HCT116 (cell line): ENCODE data around the gene CFAP74. TPM values are rescaled to one million over a fixed set of nuclear protein-coding genes. Genes with fewer than 3 reads are reported as not detected.

Experiments
- ATAC-seq: fragments of 200-7000 bp; cut with Tn5 transposase; 2 replicates; pipeline ENCODE4 v1.9.1; 2020; ENCODE audit warnings: mild to moderate bottlenecking, moderate library complexity
- BruUV-seq: library from RNA; stranded (reverse); fragments of 400-500 nt; replicated peaks from 2 replicates; lab custom pipeline; 2021; lab: Mats Ljungman, UMichigan
- CTCF ChIA-PET: fragments of 300-600 bp; sonication (Branson Sonifier 250); formaldehyde crosslinking; loops from one replicate; lab custom pipeline; 2021; ENCODE audit warnings: antibody characterized with exemption; lab: Charles Lee
- POLR2A ChIA-PET: fragments of 300-600, 350-600 bp; sonication (Branson Sonifier 250); formaldehyde crosslinking; loops from one replicate; lab custom pipeline; 2021; ENCODE audit warnings: antibody characterized with exemption; lab: Charles Lee
- RAD21 ChIA-PET, 2 experiments: fragments of 300-600 bp; sonication (Branson Sonifier 250); formaldehyde crosslinking; loops; one replicate each; lab custom pipeline; 2023; ENCODE audit warnings: low total read pairs in 2 of 2; ENCODE audit not compliant: uncharacterized antibody in 2 of 2, unreplicated experiment in 2 of 2, low non-redundant PET in 1 of 2; lab: Charles Lee
- DNase-seq: peaks from one replicate; pipeline ENCODE4 v3.0.0-alpha.2; 2010; ENCODE audit warnings: low read depth, low spot score
- H2AFZ ChIP-seq: fragments of 200-600 bp; shearing (Covaris generic), sonication (generic); 2 replicates; pipeline ENCODE4 v1.6.1; 2017; ENCODE audit warnings: low read depth, mixed run types, mixed read lengths, antibody characterized with exemption, low read length; ENCODE audit not compliant: poor library complexity, severe bottlenecking
- H3K27ac ChIP-seq: 2 replicates; pipeline ENCODE4 v1.5.1; 2012; ENCODE audit warnings: low read depth, low read length
- H3K27me3 ChIP-seq: fragments of 200-600 bp; sonication (generic); 2 replicates; pipeline ENCODE4 v1.6.1; 2016; ENCODE audit warnings: mixed run types, low read length, mixed read lengths; ENCODE audit not compliant: insufficient read depth
- H3K36me3 ChIP-seq, 2 experiments: fragments of 200-500 bp in 1 of 2; fragments of 200-600 bp in 1 of 2; sonication (Bioruptor generic) in 1 of 2; sonication (generic) in 1 of 2; 2 replicates each; pipeline versions ENCODE4 v1.5.1 to v1.6.1; 2014 to 2016; ENCODE audit warnings: low read length in 2 of 2, inconsistent platforms in 1 of 2, mixed read lengths in 1 of 2, mixed run types in 1 of 2; ENCODE audit not compliant: insufficient read depth in 2 of 2, control insufficient read depth in 1 of 2
- H3K4me1 ChIP-seq, 2 experiments: fragments of 200-600 bp in 1 of 2; sonication (generic) in 1 of 2; 2 replicates each; pipeline versions ENCODE4 v1.5.1 to v1.6.1; 2012 to 2017; ENCODE audit warnings: low read length in 2 of 2, inconsistent platforms in 1 of 2, mild to moderate bottlenecking in 1 of 2, mixed read lengths in 1 of 2, mixed run types in 1 of 2, moderate library complexity in 1 of 2; ENCODE audit not compliant: insufficient read depth in 2 of 2, control insufficient read depth in 1 of 2
- H3K4me2 ChIP-seq: fragments of 200-600 bp; sonication (generic); 2 replicates; pipeline ENCODE4 v1.6.1; 2017; ENCODE audit warnings: mixed run types, low read length, mixed read lengths
- H3K4me3 ChIP-seq, 2 experiments: fragments of 200-600 bp in 1 of 2; sonication (generic) in 1 of 2; replicated peaks in 1 of 2; 2 replicates each; pipeline ENCODE4 v1.5.1; 2011 to 2016; ENCODE audit warnings: low read length in 2 of 2, control low read depth in 1 of 2, low read depth in 1 of 2, mild to moderate bottlenecking in 1 of 2, mixed read lengths in 1 of 2, mixed run types in 1 of 2
- H3K79me2 ChIP-seq: fragments of 200-600 bp; sonication (generic); 2 replicates; pipeline ENCODE4 v1.6.1; 2017; ENCODE audit warnings: mild to moderate bottlenecking, mixed run types, low read length, moderate library complexity, mixed read lengths; ENCODE audit not compliant: insufficient read depth
- H3K9ac ChIP-seq: fragments of 200-600 bp; sonication (generic); 2 replicates; pipeline ENCODE4 v1.6.1; 2016; ENCODE audit warnings: low read length, mixed read lengths
- H3K9me2 ChIP-seq: fragments of 200-600 bp; sonication (generic), shearing (Covaris generic); 2 replicates; pipeline ENCODE4 v1.6.1; 2017; ENCODE audit warnings: mixed run types, mild to moderate bottlenecking, moderate library complexity; ENCODE audit not compliant: insufficient read depth
- H3K9me3 ChIP-seq, 2 experiments: fragments of 200-500 bp in 1 of 2; fragments of 200-600 bp in 1 of 2; sonication (Bioruptor generic) in 1 of 2; sonication (generic) in 1 of 2; 2 replicates each; pipeline ENCODE4 v1.6.1; 2014 to 2017; ENCODE audit warnings: low read length in 2 of 2, mixed read lengths in 2 of 2, inconsistent platforms in 1 of 2, low read depth in 1 of 2, mild to moderate bottlenecking in 1 of 2, mixed run types in 1 of 2, moderate library complexity in 1 of 2; ENCODE audit not compliant: control insufficient read depth in 1 of 2, insufficient read depth in 1 of 2
- H4K20me1 ChIP-seq: fragments of 200-600 bp; sonication (generic), shearing (Covaris generic); 2 replicates; pipeline ENCODE4 v1.6.1; 2017; ENCODE audit warnings: mixed run types, mild to moderate bottlenecking, moderate library complexity; ENCODE audit not compliant: insufficient read depth
- RAD21 ChIP-seq: IDR thresholded peaks from 2 replicates; pipeline ENCODE4 v1.6.1; 2012; ENCODE audit warnings: low read depth, mild to moderate bottlenecking
- ZFX ChIP-seq: fragments of 450-650 bp; IDR thresholded peaks from 2 replicates; pipeline ENCODE4 v1.6.1; 2017
- intact Hi-C: fragments of 100-400 bp; cut with micrococcal nuclease; formaldehyde crosslinking; loops from 2 replicates; pipeline ENCODE4 v1.10.0; 2022
- total RNA-seq: library from RNA; stranded (reverse); gene quantifications from one replicate; pipeline ENCODE4 v1.2.1, GENCODE V29; 2021; ENCODE audit not compliant: unreplicated experiment
- TF ChIP-seq, protein P1 (sequence below): IDR thresholded peaks from 2 replicates; pipeline ENCODE4 v1.6.1; 2012
- TF ChIP-seq, protein P2 (sequence below): IDR thresholded peaks from 2 replicates; pipeline ENCODE4 v1.6.1; 2012; ENCODE audit warnings: low read depth

Gene CFAP74
- total RNA-seq, 1 experiment from 2014 or later, result 4.9 TPM

DNA sequence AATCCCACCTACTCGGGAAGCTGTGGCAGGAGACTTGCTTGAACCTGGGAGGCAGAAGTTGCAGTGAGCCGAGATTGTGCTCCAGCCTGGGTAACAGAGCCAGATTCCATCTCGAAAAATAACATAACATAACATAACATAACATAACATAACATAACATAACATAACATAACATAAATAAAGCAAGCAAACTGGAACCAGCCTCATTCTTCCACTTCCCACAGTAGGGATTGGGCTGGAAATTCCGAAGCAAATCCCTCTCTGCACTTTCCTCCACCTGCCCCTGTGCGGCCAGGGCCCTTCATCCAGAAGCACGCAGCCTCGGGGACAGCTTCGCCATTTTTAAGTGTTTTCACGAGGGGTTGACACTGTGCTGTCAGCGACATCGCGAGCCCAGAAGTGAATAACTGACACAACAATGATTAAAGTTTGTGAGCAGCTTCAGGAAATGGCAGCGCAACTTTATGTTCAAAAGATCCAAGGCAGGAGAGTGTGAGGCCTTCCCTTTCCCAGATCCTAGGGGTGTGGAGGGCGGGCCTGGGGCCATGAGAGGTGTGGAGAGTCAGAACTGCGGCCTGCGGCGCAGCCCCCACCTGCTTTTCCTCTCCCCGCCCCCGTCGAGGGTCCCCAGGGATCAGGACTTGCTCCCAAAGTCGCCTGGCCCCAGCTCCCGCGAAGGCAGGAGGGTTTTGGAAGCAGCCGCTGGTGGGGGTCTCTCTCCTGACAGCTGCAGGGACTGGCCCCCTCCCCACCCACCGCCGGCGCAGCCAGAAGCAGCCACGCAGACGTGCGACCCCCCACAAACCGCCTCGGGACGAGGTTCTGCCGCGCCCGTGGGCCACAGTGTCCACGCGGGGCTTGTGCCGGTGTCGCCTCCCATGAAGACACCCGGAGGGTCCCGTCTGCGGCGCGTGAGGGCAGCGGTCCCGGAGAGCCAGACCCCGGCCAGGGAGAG, 14.9 kb upstream of the CFAP74 start:
- H4K20me1 ChIP-seq, result no peaks in the 10 kb centered on the region
- ChIA-PET CTCF (interaction anchor here (1.4 kb wide), 1 partner anchor 26 kb away, joined by 4 read pairs; no protein-coding TSS in a partner anchor), RAD21 (no interaction called here), POLR2A (no interaction called here)
- no peaks in the 10 kb centered on the region for H3K9me2 ChIP-seq
- no TSS peak for BruUV-seq
- no peaks in the 10 kb centered on the region for H3K9me3 ChIP-seq
- H3K4me3 ChIP-seq, result no peak overlapping the region
- DNase-seq, result no peak
- no peak overlapping the region for H3K9ac ChIP-seq
- intact Hi-C loops, result no loop called here
- no peak for ATAC-seq
- no peak overlapping the region for H2AFZ ChIP-seq
- H3K4me1 ChIP-seq, result peaks cover 3 to 27% of the 10 kb centered on the region in 2 experiments; a peak in 3 of 4 replicates
- no peak overlapping the region; the same call in 1 of the 2 replicates for H3K4me2 ChIP-seq
- H3K36me3 ChIP-seq, result no peaks in the 10 kb centered on the region
- TF ChIP-seq RAD21 (no peak), ZFX (no peak)
- TF ChIP-seq, protein P1, sequence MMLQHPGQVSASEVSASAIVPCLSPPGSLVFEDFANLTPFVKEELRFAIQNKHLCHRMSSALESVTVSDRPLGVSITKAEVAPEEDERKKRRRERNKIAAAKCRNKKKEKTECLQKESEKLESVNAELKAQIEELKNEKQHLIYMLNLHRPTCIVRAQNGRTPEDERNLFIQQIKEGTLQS, result no peak
- TF ChIP-seq, protein P2, sequence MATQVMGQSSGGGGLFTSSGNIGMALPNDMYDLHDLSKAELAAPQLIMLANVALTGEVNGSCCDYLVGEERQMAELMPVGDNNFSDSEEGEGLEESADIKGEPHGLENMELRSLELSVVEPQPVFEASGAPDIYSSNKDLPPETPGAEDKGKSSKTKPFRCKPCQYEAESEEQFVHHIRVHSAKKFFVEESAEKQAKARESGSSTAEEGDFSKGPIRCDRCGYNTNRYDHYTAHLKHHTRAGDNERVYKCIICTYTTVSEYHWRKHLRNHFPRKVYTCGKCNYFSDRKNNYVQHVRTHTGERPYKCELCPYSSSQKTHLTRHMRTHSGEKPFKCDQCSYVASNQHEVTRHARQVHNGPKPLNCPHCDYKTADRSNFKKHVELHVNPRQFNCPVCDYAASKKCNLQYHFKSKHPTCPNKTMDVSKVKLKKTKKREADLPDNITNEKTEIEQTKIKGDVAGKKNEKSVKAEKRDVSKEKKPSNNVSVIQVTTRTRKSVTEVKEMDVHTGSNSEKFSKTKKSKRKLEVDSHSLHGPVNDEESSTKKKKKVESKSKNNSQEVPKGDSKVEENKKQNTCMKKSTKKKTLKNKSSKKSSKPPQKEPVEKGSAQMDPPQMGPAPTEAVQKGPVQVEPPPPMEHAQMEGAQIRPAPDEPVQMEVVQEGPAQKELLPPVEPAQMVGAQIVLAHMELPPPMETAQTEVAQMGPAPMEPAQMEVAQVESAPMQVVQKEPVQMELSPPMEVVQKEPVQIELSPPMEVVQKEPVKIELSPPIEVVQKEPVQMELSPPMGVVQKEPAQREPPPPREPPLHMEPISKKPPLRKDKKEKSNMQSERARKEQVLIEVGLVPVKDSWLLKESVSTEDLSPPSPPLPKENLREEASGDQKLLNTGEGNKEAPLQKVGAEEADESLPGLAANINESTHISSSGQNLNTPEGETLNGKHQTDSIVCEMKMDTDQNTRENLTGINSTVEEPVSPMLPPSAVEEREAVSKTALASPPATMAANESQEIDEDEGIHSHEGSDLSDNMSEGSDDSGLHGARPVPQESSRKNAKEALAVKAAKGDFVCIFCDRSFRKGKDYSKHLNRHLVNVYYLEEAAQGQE, result no peak
- no peak overlapping the region for H3K27ac ChIP-seq
- H3K79me2 ChIP-seq, result no peaks in the 10 kb centered on the region
- H3K27me3 ChIP-seq, result no peaks in the 10 kb centered on the region
